Breast epithelium (tissue), 4 donors: ENCODE data around the gene COMMD6. TPM values are rescaled to one million over a fixed set of nuclear protein-coding genes. Genes with fewer than 3 reads are reported as not detected.

Experiments
- DNase-seq, 2 donors: peaks; one replicate each; pipeline ENCODE4 v3.0.0-alpha.2; 2019; ENCODE audit warnings: low spot score in 2 of 2
- H3K27ac ChIP-seq, 2 donors: fragments of 200-600 bp; sonication (generic) in 1 of 2; one replicate each; pipeline ENCODE4 v1.5.1; 2016 to 2019; ENCODE audit warnings: mild to moderate bottlenecking in 1 of 2
- H3K27me3 ChIP-seq, 2 donors: fragments of 200-600 bp; sonication (generic) in 1 of 2; one replicate each; pipeline versions ENCODE4 v1.5.1 to v1.6.0; 2017 to 2019; ENCODE audit warnings: control low read depth in 1 of 2, mild to moderate bottlenecking in 1 of 2
- H3K36me3 ChIP-seq: fragments of 200-600 bp; one replicate; pipeline ENCODE4 v1.5.1; 2019
- H3K4me1 ChIP-seq, 2 donors: fragments of 200-600 bp; sonication (generic); one replicate each; pipeline ENCODE4 v1.5.1; 2016 to 2019; ENCODE audit warnings: control low read depth in 1 of 2
- H3K4me3 ChIP-seq, 3 donors: fragments of 200-600 bp; sonication (generic); 1 replicate in 2 of 3; 2 replicates in 1 of 3; pipeline ENCODE4 v1.5.1; 2016 to 2019; ENCODE audit warnings: mild to moderate bottlenecking in 3 of 3, moderate library complexity in 2 of 3
- H3K9me3 ChIP-seq, 2 donors: fragments of 200-600 bp; sonication (generic) in 1 of 2; one replicate each; pipeline ENCODE4 v1.5.1; 2016 to 2019; ENCODE audit warnings: control low read depth in 1 of 2
- POLR2A ChIP-seq: fragments of 450-650 bp; IDR thresholded peaks from one replicate; pipeline ENCODE4 v1.6.1; 2016; ENCODE audit warnings: antibody characterized with exemption, mild to moderate bottlenecking, moderate library complexity
- POLR2AphosphoS5 ChIP-seq, 3 donors: sonication (generic); formaldehyde crosslinking; IDR thresholded peaks; one replicate each; pipeline ENCODE4 v1.6.1; 2017; ENCODE audit warnings: antibody characterized with exemption in 3 of 3
- intact Hi-C: fragments of 100-400 bp; cut with DNase I; formaldehyde crosslinking; loops from one replicate; pipeline ENCODE4 v1.15.1; 2023; ENCODE audit warnings: low total_unique reads
- total RNA-seq, 3 donors: library from RNA; depleted of rRNA; stranded (reverse); fragments of >200 nt; gene quantifications; one replicate each; pipeline ENCODE4 v1.1.0, GENCODE V29; 2016
- TF ChIP-seq, protein P1 (sequence below), 3 donors: fragments of 450-650 bp; IDR thresholded peaks; one replicate each; pipeline ENCODE4 v1.5.1; 2016 to 2017; ENCODE audit warnings: antibody characterized with exemption in 3 of 3, mild to moderate bottlenecking in 3 of 3, moderate library complexity in 3 of 3

Gene COMMD6
- 10 to 100 TPM; 43.6 to 93.2 (median 47.7) TPM for total RNA-seq

DNA sequence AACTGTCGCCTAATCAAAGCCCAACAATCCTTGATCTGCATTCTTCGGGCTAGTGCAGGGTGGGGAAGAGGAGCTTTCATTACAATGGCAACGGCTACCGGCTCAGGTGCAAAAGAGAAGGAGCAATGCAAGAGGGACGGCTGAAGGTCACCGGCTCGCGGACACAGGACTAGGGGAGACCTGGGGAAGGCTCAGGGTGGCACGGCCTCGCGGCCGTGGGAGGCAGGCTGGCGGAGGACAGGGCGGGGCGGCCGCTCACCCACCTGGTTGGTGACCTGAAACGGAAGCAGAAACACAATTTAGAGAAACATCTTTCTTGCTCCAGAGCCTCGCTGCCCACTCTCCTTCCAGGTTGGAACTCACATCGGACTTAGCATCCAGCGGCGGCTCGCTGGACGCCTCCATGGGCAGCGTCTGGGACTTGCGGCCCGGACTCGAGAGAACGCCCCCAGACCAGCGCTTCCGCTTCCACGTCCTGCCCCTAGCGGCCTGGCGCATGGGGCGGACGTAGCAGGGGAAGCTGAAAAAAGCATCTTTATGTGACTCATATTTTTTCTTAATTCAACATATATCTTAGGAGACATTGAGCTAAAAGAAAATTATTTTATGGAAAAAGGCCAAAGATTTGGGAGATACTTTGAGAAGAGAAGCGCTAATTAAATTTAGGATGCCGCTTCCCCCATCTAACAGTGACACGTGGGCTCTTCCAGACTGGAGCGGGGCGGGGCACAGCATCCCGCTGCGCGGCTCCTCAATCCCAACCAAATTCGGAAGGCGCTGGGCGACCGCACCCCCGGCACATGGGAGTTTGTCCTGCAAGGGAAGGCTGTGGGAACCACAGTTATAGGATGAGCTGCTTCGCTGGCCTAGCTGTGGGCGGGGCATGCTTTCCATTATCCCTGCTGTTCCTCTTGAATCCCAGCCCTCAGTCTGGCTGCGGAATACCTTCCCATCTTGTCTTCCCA is at the start of gene COMMD6:
Gene COMMD6, minus strand, starts transcription at position 441 of the 965 bp plus-strand sequence. Its CDS starts 36 bp downstream, at position 405.
- Histone ChIP-seq H3K36me3 (no peaks in the 10 kb centered on the region), H3K27me3 (no peaks in the 10 kb centered on the region)
- TF ChIP-seq POLR2AphosphoS5 (IDR thresholded peaks at IDR 0.05) (peak; percentile 40 to 73 (median 62)), POLR2A (peak; percentile 57)
- TF ChIP-seq, protein P1, sequence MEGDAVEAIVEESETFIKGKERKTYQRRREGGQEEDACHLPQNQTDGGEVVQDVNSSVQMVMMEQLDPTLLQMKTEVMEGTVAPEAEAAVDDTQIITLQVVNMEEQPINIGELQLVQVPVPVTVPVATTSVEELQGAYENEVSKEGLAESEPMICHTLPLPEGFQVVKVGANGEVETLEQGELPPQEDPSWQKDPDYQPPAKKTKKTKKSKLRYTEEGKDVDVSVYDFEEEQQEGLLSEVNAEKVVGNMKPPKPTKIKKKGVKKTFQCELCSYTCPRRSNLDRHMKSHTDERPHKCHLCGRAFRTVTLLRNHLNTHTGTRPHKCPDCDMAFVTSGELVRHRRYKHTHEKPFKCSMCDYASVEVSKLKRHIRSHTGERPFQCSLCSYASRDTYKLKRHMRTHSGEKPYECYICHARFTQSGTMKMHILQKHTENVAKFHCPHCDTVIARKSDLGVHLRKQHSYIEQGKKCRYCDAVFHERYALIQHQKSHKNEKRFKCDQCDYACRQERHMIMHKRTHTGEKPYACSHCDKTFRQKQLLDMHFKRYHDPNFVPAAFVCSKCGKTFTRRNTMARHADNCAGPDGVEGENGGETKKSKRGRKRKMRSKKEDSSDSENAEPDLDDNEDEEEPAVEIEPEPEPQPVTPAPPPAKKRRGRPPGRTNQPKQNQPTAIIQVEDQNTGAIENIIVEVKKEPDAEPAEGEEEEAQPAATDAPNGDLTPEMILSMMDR (IDR thresholded peaks at IDR 0.05) = peak; percentile 75 to 84 (median 79)

DNA sequence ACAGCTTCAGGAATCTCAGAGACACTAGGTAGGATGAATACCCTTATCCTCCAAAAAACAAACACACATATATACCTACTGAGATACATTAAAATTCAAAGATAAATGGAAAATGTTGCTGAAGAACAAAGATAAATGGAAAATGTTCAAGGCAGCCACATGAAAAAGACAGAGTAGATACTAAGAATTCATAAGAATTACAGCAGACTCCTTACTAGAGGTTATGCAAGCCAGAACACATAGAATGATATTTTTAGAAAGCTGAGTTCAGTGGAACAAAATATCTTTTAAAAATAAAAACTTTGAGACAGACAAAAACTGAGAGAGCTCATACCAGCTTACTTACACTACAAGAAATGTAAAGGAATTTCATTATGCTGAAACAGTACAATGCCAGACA is 47.5 kb upstream of the COMMD6 start:
- no peak overlapping the region for H3K27ac ChIP-seq
- no peak for DNase-seq
- H3K27me3 ChIP-seq = no peaks in the 10 kb centered on the region
- H3K36me3 ChIP-seq = peaks cover 5% of the 10 kb centered on the region
- H3K9me3 ChIP-seq = peaks cover 0 to 5% of the 10 kb centered on the region in 2 donors
- H3K4me3 ChIP-seq = no peak overlapping the region
- intact Hi-C loops = no loop called here
- H3K4me1 ChIP-seq = no peaks in the 10 kb centered on the region
- TF ChIP-seq, protein P1 (IDR thresholded peaks at IDR 0.05) = no peak
- TF ChIP-seq POLR2AphosphoS5 (IDR thresholded peaks at IDR 0.05) = no peak

More for the DNA sequence above, at the start of gene COMMD6:
- Histone ChIP-seq H3K9me3 (no peaks in the 10 kb centered on the region), H3K4me3 (peak within 1 kb of the TSS; percentile 77 to 94 (median 89)), H3K27ac (peak within 1 kb of the TSS; percentile 79 to 87), H3K4me1 (peaks cover 0 to 7% of the 10 kb centered on the region in 2 donors)
- peak; percentile 70 for DNase-seq
- intact Hi-C loops = no loop called here

DNA sequence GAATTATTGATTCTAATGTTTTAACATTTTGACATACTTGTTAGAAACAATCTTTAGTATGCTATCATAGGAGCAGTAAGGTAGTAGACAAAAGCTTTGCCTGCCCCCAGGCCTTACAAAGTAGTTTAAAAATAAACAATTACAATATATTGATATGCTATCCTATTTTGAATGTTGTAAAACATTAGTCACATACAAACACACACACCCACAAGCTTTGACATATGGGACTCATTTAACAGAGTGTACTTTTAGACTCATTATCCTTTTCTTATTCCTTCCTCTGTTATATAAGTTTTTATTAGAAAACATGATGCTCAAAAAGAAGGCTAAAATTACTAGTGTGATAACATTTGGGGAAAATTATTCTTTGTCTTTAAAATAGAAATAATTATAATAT is 45.5 kb upstream of the COMMD6 start:
- intact Hi-C loops = no loop called here
- no peak for DNase-seq
- Histone ChIP-seq H3K9me3 (peaks cover 0 to 5% of the 10 kb centered on the region in 2 donors), H3K27ac (no peak overlapping the region), H3K4me1 (no peaks in the 10 kb centered on the region), H3K4me3 (no peak overlapping the region), H3K27me3 (no peaks in the 10 kb centered on the region), H3K36me3 (peaks cover 4% of the 10 kb centered on the region)
- TF ChIP-seq POLR2AphosphoS5 (IDR thresholded peaks at IDR 0.05) = no peak
- TF ChIP-seq, protein P1 (IDR thresholded peaks at IDR 0.05) = no peak
- no peak for TF ChIP-seq POLR2A

DNA sequence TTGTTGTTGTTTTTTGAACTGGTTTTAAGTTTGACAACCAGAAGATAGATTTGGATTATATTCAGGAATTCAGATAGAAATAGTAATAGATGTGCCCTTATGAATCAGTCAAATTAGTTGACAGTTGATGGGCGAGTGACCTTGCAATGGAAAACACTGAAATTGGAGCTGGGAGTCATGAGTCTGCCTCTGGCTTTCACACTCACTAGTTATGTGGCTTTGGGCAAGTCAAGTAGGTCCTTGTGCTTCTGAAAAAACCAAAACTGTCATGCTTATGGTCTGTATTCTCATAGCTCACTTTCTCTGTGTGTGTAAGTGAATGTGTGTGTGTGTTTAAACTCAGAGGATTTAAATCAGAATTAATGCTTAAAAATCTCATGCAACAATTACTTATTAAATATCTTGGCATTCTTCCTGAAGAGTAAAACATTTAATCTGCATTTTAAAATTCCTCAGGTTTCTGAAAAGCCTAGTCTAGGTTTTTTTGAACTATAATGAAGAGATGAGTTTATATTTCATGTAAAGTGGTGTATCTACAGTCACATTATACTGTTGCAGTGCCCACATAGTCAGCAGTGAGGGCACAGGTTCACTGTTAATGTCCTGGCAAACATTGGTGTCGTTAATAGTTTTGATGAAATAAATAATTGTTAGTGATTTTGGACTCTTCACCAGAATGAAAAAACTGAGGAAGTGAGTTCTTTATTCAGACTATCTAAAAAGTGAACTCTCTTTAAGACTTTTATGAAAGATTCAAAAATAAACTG is 44.4 kb upstream of the COMMD6 start:
- no peak for TF ChIP-seq POLR2AphosphoS5 (IDR thresholded peaks at IDR 0.05)
- TF ChIP-seq, protein P1 (IDR thresholded peaks at IDR 0.05) = no peak
- no peak for TF ChIP-seq POLR2A
- Histone ChIP-seq H3K36me3 (no peaks in the 10 kb centered on the region), H3K27me3 (no peaks in the 10 kb centered on the region), H3K9me3 (peaks cover 0 to 5% of the 10 kb centered on the region in 2 donors), H3K4me1 (no peaks in the 10 kb centered on the region), H3K4me3 (no peak overlapping the region), H3K27ac (no peak overlapping the region)
- intact Hi-C loops = no loop called here
- no peak for DNase-seq
